CD4-positive, alpha-beta T cell treated with Interleukin-12 subunit alpha and Interleukin-12 subunit beta, for 1 hour (primary cell): ENCODE measurements around the gene AATK.
A peak's percentile ranks its signal among the peaks of the same experiment; 100 is the strongest.

Source experiments
- DNase-seq: peaks from one replicate; pipeline ENCODE4 v3.0.0-alpha.2; 2020

The AATK gene

DNA sequence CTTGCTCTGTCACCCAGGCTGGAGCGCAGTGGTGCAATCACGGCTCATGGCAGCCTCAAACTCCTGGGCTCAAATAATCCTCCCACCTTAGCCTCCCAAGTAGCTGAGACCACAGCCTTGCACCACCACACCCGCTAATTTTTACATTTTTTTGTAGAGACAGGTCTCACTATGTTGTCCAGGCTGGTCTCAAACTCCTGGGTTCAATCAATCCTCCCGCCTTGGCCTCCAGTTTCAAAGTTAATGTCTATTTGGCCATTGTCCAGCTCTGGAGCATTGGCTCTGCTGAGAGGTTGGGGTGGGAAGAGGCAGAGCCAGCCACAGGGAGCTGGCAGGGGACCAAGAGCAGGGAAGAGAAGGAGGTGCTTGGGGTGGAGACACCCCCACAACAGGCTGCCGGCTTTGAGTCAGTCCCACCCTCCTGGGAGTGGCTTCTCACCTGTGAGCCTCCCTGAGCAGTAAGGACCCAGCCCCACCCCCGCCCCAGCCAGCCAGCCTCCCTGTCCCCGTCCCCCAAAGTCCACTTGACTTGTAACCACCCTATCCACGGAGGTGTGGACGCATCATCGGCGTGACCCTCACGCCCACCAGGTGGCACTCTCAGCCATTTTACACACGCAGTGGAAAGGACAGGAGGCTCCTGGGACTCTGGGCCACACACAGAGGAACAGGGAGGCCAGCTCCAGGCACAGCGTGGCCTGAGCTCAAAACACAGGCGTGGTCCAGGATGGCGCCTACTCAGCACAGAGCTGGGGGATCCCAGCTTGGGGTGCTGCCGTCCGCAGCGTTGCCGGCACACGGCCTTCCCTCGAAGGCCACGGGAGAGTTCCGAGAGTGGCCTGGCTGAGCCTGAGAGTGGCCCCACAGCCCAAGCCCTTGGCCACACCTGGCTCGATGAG lies 23.5 kb downstream of the AATK start:
- peak; percentile 65 for DNase-seq

- DNase-seq, result no peak
These were observed 25.3 kb downstream of the AATK start for GRCh38 chr17:81140695-81141094.

DNA sequence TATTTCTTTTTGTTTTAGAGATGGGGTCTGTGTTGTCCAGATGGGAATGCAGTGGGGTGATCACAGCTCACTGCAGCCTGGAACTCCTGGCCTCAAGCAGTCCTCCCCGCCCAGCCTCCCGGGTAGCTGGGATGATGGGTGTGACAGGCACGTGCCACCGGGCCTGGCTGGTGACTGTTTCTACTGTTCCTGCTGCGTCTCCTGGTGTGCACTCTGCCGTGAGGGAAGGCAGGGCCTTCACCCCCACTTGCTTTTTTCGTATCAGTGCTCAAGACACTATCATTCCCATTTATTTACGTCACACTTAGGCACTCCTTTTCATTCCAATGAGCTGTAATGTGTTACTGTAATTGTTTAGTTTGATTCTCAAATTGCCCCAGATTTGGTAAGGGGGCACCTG lies 26.0 kb downstream of the AATK start:
- DNase-seq, result no peak

- DNase-seq, result no peak
These were observed 26.6 kb downstream of the AATK start for GRCh38 chr17:81139428-81139827.

DNA sequence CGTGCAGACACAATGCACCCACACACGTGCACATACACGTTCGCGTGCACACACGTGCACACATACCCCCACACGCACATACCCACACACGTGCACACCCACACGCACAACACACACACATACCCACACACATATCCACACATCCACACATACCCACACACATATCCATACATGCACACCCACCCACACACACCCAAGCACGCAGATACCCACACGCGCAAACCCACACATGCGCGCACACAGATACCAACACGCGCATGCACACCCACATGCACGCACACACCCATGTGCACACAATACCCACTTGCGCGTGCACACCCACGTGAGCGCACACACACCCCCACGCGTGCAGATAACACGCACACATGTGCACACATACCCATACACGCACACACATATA lies 27.5 kb downstream of the AATK start:
- no peak for DNase-seq

- DNase-seq, result no peak
These were observed 27.9 kb downstream of the AATK start for GRCh38 chr17:81138083-81138482.

- no peak for DNase-seq
These were observed 28.8 kb downstream of the AATK start for GRCh38 chr17:81137248-81137647.

DNA sequence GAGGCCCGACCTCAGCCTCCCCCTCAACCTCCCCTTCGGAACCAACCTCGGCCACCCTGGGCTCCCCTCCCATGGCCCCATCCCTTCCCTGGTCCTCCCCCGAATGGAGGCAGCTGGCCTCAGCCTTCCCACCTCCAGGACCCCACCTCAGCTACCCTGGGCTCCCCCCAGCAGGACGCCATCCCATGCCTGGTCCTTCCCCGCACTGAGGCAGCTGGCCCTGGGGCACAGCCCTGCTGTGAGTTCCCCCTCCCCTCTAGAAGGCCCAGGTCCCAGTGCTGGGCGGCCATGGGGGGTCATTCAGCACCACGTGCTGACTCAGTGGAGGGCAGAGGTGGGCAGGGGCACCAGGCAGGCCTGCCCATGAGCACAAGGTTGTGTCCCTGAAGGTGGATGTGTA lies 29.7 kb downstream of the AATK start:
- DNase-seq, result no peak

GRCh38 chr17:81135505-81136278 lies 30.3 kb downstream of the AATK start:
- DNase-seq, result no peak

GRCh38 chr17:81134064-81134781 lies 31.8 kb downstream of the AATK start:
- DNase-seq, result no peak

DNA sequence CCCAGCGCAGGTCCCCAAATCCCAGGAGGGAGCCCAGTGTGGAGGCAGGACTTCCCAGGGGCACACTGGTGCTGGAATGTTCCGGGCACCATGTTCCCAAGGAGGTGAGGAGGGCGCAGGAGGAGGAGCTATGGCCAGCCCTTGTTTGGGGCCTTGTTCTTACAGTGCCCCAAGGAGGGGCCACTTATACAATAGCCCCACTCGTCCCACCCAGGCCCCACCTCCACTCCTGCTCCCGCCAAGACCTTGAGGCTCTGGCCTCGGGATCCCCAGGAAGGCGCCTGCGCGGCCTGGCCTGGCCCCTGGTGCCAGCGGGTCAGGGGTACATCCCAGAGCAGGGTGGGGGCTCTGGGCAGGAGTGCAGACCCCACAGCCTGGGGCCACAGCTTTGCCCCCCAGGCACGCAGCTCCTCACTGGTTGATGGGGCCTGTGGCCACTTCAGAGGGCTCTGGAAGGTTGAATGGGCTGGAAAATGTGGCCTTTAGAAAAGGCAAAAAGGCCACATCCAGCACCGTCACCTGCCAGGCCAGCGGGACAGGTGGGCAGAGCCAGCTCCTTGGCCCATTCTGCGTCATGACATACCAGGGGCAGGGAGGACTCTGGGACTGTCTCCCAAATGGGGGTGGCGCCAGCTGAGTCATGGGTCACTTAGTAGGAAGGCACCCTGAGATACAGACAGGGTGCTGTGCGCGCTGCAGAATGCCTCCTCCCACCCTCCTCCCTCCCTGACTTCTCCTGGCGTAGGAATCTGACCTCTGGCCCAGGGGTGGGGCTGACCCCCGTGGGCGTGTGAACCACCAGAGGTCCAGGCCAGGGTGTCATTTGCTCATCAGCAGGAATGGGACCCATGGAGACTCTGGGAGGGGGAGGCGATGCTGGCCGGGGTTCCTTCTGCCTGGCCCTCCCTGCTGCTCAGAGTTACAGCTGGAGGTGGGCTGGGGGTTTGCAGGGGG lies 33.0 kb downstream of the AATK start:
- no peak for DNase-seq

GRCh38 chr17:81132197-81132540 lies 33.9 kb downstream of the AATK start:
- DNase-seq, result no peak

DNA sequence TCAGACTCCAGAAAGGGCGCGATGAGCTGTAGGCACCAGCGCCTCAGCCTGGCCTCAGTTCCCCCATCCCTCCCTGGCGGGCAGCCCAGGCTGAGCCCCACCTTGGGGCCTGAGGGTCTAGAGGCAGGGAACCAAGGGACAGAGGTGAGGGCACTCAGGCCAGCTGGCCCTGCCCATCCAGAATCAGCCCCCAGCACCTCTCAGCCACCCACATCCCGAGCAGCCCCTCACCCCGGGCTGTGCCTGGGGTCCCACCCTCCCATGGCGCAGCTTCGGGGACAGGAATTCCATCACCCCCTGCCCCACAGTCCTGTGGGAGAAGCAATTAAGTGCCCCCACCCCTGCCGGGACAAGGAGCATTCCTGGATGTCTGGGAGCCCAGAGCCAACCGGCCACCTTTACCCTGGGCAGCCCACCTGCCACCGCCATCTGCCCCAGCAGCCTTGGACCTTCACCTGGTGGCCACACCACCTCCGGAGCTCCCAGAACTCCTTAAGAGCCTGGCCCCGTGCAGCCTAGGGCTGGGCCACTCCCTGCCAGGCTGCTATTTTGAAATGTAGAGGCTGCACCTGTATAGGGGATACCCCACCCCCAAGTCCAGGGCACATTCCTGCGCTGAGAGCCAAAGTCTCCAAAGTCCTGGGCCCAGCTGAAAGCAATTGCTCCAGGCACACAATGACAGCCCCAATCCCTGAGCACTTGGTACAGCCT lies 34.4 kb downstream of the AATK start:
- no peak for DNase-seq

DNA sequence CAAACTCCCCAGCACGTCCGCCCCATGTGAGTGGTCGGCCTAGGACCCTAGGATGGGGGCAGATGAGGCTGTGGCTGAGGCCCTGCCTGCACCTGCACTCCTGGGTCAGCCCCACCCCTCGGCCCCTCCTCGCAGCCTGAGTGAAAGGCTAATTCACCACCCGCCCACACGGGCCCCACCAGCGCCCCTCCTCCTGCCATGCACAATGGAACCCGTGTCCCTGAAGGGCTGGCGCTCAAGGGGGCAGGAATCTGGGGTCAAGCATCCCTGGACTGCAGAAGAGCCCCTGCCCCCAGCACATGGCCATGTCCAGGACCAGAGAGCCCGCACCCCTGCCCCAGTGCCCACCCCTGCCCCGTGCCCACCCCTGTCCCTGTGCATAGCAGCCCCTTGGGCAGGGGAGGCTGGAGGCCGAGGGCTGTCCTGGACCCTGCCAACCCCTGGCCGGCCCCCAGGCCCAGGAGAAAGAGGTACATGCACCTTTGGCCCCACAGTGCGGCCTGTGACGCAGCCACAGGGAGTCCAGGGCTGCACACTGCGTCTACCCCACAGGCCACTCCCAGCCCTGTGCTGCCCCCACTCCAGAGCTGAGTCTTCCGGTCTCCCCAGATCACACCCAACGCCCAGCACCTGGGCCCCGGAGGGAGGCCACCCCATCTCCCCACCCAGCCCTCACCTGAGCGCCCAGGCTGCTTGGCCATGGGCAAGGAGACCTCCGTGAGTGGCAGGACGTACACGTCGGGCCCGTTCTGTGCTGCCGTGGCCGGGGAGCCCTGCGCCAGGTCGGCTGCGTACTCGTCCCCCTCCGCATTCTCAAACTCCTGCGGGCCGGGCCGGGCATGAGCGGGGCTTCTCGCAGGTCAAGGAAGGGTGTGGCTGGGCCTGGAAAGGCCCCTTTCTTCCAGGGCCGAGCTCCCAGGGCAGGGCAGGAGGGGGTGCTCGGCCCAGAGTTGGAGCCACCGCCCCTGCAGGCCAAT lies 35.3 kb downstream of the AATK start:
- no peak for DNase-seq

- DNase-seq, result no peak
These were observed 36.2 kb downstream of the AATK start for GRCh38 chr17:81129711-81130367.

GRCh38 chr17:81129289-81129688 lies 36.7 kb downstream of the AATK start:
- DNase-seq, result no peak

GRCh38 chr17:81128774-81129173 lies 37.2 kb downstream of the AATK start:
- DNase-seq, result no peak

DNA sequence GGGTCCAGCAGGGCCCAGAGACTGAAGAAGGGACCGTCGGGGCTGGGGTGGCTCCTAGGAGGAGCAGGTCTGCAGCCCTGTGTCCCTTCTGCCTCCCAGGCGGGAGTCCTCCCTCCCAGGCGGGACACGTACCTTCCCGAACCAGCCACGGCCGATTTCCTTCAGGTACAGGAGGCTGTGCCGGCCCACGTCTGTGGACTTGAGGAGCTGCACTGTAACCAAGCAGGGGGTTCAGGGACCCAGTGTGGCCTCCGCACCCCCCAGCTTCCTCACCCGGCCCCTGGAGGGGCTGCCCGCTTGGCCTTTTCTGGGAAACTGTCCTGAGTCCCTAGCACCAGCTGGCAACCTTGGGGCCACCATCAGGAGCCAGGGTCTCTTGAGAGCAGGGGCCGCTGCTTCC lies 37.7 kb downstream of the AATK start:
- no peak for DNase-seq

DNA sequence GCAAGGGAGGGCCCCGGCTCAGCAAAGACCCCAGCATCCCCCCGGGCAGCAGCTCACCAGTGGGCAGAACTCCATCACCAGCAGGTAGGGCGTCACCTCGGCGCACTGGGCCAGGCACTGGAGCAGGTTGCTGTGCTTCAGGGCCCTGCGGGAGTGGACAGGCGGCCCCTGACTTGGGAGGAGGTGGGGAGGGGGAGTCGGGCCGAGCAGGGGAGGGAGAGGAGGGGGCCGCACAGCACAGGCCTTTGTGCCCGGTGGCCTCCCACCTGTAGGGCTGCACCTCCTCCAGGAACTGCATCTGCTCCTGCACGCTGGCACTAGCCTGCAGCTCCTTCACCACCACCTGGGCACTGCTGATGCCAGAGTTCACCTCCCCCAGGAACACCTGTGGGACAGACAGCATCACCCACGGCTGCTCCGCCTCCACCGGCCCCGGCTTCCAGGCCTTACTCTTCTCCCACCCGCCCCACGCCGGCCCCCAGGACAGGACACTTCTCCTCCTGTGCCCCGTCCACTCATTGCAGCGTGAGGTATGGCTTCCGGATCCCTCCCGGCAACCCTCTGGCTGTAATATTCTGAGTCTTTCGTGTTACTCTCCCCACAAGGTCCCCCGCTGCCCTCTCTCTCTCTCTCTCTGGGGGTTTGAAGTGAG lies 38.4 kb downstream of the AATK start:
- no peak for DNase-seq

DNA sequence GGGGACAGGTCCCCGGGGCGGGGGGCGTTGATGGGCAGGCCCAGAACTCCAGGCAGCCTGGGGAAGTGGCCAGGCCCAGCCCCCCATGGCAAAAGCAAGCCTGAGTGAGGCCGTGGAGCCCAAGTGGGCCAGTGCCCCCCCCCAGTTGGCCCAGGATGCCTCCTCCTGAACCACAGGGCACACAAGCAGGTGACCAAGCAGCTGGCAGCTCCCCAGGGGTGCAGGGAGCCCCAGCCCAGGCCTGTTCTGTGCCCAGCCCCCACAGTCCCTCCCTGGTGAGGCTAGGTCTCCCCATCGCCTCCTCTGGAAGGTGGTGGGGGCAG lies 38.9 kb downstream of the AATK start:
- no peak for DNase-seq
